Measurements from ENCODE around the gene AGAP5.

Gene AGAP5

DNA sequence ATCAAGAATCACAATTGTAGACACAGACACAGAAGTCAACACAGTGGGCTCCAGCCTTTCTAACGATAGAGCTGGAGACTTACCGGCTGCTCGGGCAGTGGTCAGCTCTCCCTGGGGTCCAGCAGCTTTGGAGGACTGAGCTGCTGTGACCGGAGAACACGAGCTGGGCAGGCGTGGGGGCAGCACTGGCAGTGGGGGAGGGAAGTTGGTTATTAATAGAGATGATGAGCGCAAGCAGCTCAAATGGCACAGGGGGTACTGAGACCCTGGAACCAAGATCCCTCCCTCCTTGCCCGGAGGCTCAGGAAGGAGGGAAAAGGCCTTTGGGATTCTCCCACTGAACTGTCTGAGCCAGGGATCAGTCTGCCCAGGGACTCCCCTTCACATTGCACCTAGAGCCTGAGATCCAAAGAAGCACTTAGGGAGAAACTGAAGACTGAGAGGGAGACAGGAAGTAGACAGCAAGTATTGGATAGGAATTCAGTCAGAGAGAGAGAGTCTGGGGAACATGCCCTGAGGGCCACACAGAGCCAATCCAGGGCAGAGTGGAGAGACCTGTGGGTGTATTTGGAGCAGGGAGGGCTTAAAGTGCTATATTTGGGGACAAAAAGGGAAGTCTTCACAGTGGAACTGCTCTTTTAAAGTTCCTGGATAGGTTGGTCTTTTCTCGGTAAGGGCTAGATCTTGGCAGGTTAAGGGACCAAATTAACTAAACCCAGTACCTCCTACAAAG is 56.4 kb downstream of the AGAP5 start, which contains the start of gene MYOZ1:
Gene MYOZ1 (minus strand): TSS at position 147 of the 733 bp plus-strand sequence. CDS start 1,457 bp downstream, outside the sequence.
- H3K36me3 Mint-ChIP-seq (ENCODE audit: low read depth) = no peaks in the 10 kb centered on the region
- peak within 1 kb of the TSS; percentile 20 for H3K27ac Mint-ChIP-seq

DNA sequence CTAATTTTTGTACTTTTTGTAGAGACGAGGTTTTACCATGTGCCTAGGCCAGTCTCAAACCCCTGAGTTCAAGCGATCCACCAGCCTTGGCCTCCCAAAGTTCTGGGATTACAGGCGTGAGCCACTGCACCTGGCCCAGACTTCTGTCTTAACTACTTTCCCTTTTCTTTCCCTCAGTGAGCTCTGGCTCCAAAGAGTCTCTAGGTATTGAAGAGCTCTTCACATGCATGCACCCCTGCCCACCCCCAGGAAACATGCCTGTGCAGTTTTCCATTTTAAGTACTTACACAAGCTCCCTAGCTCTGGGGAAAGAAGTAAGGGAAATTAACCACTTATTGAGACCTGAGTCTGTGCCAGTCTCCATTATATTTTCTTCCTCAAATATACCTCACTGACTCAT is 58.6 kb downstream of the AGAP5 start:
- no peaks in the 10 kb centered on the region for H3K9me3 Mint-ChIP-seq
- H3K4me1 Mint-ChIP-seq = peaks cover 15% of the 10 kb centered on the region

More for the DNA sequence above, 56.4 kb downstream of the AGAP5 start, which contains the start of gene MYOZ1:
- Mint-ChIP-seq H3K9me3 (no peaks in the 10 kb centered on the region), H3K4me1 (peaks cover 25% of the 10 kb centered on the region), H3K27me3 (ENCODE audit: low read depth, poor library complexity) (peaks cover 12% of the 10 kb centered on the region), H3K4me3 (no peak within 1 kb of the TSS)
- DNase-seq = no peak
- TF ChIP-seq, protein P1, sequence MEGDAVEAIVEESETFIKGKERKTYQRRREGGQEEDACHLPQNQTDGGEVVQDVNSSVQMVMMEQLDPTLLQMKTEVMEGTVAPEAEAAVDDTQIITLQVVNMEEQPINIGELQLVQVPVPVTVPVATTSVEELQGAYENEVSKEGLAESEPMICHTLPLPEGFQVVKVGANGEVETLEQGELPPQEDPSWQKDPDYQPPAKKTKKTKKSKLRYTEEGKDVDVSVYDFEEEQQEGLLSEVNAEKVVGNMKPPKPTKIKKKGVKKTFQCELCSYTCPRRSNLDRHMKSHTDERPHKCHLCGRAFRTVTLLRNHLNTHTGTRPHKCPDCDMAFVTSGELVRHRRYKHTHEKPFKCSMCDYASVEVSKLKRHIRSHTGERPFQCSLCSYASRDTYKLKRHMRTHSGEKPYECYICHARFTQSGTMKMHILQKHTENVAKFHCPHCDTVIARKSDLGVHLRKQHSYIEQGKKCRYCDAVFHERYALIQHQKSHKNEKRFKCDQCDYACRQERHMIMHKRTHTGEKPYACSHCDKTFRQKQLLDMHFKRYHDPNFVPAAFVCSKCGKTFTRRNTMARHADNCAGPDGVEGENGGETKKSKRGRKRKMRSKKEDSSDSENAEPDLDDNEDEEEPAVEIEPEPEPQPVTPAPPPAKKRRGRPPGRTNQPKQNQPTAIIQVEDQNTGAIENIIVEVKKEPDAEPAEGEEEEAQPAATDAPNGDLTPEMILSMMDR (IDR thresholded peaks at IDR 0.05) = no peak

GRCh38 chr10:73635781-73636180 is 62.1 kb downstream of the AGAP5 start:
- H3K27ac Mint-ChIP-seq = no peak overlapping the region
- no peaks in the 10 kb centered on the region for H3K4me1 Mint-ChIP-seq
- no peak for DNase-seq
- no peaks in the 10 kb centered on the region for H3K36me3 Mint-ChIP-seq (ENCODE audit: low read depth)
- no peak overlapping the region for H3K4me3 Mint-ChIP-seq
- peaks cover 20% of the 10 kb centered on the region for H3K27me3 Mint-ChIP-seq (ENCODE audit: low read depth, poor library complexity)
- TF ChIP-seq, protein P1 (IDR thresholded peaks at IDR 0.05) = no peak
- H3K9me3 Mint-ChIP-seq = no peaks in the 10 kb centered on the region

More for the DNA sequence above, 58.6 kb downstream of the AGAP5 start:
- Mint-ChIP-seq H3K27ac (peak overlapping the region; percentile 6), H3K27me3 (ENCODE audit: low read depth, poor library complexity) (peaks cover 20% of the 10 kb centered on the region), H3K4me3 (no peak overlapping the region), H3K36me3 (ENCODE audit: low read depth) (no peaks in the 10 kb centered on the region)
- TF ChIP-seq, protein P1 (IDR thresholded peaks at IDR 0.05) = no peak
- no peak for DNase-seq

- Mint-ChIP-seq H3K9me3 (no peaks in the 10 kb centered on the region), H3K27me3 (ENCODE audit: low read depth, poor library complexity) (peaks cover 14% of the 10 kb centered on the region), H3K4me3 (no peak overlapping the region), H3K27ac (no peak overlapping the region), H3K36me3 (ENCODE audit: low read depth) (no peaks in the 10 kb centered on the region), H3K4me1 (no peaks in the 10 kb centered on the region)
- DNase-seq = no peak
- TF ChIP-seq, protein P1 (IDR thresholded peaks at IDR 0.05) = no peak
Observed at GRCh38 chr10:73634421-73634820, 63.5 kb downstream of the AGAP5 start.

- Mint-ChIP-seq H3K9me3 (no peaks in the 10 kb centered on the region), H3K27ac (no peak overlapping the region), H3K4me3 (no peak overlapping the region), H3K4me1 (peaks cover 42% of the 10 kb centered on the region), H3K27me3 (ENCODE audit: low read depth, poor library complexity) (no peaks in the 10 kb centered on the region), H3K36me3 (ENCODE audit: low read depth) (peaks cover 5% of the 10 kb centered on the region)
- TF ChIP-seq, protein P1 (IDR thresholded peaks at IDR 0.05) = no peak
- no peak for DNase-seq
Observed at GRCh38 chr10:73629165-73629564, 68.7 kb downstream of the AGAP5 start.

DNA sequence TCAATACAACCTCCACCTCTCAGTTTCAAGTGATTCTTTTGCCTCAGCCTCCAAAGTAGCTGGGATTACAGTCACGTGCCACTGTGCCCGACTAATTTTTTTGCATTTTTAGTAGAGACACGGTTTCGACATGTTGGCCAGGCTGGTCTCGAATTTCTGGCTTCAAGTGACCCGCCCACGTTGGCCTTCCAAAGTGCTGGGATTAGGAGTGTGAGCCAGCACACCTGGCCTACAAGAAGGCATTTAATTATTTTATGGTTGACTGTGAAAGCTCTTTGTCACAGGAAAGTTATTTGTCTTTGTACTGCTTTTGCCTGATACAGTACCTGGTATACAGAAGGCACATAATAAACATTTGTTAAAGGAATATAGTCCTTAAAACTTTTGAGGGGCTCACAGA is 69.5 kb downstream of the AGAP5 start:
- Mint-ChIP-seq H3K9me3 (no peaks in the 10 kb centered on the region), H3K36me3 (ENCODE audit: low read depth) (peaks cover 5% of the 10 kb centered on the region), H3K4me1 (peaks cover 47% of the 10 kb centered on the region), H3K27ac (no peak overlapping the region), H3K4me3 (no peak overlapping the region), H3K27me3 (ENCODE audit: low read depth, poor library complexity) (no peaks in the 10 kb centered on the region)
- no peak for DNase-seq
- TF ChIP-seq, protein P1 (IDR thresholded peaks at IDR 0.05) = no peak

Measured in nephron progenitor cell (in vitro differentiated cells).